GM12874 (cell line): ENCODE data around the gene CIB4.

Experiments used
- TF ChIP-seq, protein P1 (sequence below): IDR thresholded peaks from 2 replicates; pipeline ENCODE4 v1.5.1; 2011; ENCODE audit warnings: low read depth, mild to moderate bottlenecking, control low read depth, low read length, moderate library complexity; ENCODE audit not compliant: insufficient read depth

CIB4 gene

DNA sequence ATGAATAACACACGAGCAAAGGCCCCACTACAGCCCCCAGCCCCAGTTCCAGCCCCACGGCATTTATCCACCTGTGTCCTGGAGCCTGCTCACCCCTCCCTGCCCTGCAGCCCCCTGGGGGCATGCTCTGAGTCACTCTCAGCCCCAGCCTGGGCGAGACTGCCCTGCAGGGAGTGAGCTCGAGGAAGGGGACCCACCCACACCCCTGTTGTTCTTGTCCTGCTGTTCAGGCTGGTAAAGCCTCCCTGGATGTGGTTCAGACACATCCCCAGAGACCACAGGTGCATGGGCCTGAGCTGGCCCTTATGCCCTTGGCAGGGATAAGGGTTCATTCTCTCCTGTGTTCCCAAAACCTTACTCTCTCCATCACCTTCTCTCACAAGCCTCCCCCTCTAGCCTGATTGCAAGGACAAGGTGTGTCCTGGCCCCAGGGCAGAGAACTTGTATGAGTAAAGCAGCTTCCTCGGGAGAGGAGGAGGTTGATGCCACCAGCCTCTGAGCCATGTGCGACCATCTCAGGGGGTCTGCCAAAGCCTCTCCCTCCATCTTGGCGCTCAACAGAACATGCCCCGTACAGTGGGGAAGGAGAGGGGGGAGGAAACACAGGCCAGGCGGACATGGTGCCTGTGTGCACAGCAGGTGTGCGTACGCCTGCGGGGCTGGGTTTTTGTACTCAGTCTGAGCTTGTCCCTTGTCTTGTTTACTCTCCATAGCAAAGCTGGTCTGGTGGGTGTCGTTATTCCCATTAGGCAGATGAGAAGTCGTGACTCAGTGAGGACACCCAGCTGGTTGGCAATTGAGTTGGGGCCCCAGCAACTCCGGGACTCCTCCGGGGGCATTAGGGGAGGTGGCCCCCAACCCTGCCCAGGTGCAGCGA, 64.4 kb downstream of the CIB4 start:
- TF ChIP-seq, protein P1, sequence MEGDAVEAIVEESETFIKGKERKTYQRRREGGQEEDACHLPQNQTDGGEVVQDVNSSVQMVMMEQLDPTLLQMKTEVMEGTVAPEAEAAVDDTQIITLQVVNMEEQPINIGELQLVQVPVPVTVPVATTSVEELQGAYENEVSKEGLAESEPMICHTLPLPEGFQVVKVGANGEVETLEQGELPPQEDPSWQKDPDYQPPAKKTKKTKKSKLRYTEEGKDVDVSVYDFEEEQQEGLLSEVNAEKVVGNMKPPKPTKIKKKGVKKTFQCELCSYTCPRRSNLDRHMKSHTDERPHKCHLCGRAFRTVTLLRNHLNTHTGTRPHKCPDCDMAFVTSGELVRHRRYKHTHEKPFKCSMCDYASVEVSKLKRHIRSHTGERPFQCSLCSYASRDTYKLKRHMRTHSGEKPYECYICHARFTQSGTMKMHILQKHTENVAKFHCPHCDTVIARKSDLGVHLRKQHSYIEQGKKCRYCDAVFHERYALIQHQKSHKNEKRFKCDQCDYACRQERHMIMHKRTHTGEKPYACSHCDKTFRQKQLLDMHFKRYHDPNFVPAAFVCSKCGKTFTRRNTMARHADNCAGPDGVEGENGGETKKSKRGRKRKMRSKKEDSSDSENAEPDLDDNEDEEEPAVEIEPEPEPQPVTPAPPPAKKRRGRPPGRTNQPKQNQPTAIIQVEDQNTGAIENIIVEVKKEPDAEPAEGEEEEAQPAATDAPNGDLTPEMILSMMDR = no peak

DNA sequence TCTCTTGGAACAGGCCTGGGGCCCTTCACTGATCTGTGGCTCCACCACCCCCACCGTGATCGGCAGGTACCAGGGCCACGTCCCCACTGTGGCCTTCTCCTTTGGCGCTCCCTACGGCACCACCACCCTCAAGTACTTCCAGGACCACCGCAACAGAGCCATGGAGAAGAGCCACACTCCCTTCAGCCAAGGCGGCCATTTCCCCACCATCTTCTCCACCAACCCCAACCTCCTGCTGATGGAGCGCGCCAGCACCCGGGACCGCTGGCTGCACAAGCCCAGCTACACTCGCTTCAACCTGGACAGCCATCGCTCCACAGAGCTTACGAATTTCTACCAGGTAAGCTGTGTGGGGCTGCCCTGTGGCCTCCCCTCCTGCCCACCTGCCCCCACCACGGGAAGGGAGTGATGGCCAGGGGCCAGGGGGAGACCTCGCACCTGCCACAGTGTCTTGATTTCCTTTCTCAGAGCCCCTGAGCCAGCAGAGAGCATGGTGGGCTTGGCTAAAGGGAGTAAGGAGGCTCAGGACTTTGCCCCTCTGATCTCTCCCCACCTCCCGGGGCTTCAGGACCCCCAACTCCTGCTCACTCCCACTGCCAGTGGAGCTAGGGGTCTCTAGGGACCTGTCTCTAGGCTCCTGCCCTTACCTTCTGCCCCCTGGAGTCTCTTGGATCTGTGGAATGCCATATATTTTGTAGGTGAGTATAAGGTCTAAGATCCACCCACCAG, 65.2 kb downstream of the CIB4 start:
- TF ChIP-seq, protein P1 = no peak

DNA sequence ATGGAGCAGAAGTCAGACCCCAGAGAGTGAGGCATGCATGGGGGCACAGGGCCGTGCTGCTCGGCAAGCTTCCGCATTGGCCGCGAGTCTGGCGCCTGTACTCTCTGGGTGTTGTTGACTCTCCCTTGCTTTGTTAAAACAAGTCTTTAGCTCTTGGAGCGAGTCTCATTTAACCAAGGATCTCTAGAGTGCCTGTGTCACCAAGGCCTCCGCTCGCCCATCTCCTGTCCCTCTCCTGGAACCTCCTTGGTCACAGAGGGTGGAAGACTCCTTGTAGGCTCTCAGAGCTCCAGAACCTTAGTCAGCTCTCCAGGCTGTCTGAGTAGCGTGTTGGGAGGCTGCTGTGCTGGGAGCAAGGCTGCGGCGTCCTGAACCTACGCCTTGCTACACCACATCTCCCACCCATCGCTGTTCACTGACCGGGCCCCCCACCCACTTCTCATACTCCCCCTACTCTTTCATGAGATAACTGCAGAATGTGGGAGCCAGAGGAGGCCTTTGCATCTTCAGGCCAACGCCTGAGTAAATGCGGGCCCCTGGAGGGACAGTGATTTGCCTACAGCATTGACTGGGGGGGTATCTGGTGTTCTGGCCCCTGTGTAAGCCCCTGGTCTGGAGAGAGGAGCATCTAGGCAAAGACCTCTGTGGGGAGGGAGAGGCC, 66.1 kb downstream of the CIB4 start:
- TF ChIP-seq, protein P1 = no peak

DNA sequence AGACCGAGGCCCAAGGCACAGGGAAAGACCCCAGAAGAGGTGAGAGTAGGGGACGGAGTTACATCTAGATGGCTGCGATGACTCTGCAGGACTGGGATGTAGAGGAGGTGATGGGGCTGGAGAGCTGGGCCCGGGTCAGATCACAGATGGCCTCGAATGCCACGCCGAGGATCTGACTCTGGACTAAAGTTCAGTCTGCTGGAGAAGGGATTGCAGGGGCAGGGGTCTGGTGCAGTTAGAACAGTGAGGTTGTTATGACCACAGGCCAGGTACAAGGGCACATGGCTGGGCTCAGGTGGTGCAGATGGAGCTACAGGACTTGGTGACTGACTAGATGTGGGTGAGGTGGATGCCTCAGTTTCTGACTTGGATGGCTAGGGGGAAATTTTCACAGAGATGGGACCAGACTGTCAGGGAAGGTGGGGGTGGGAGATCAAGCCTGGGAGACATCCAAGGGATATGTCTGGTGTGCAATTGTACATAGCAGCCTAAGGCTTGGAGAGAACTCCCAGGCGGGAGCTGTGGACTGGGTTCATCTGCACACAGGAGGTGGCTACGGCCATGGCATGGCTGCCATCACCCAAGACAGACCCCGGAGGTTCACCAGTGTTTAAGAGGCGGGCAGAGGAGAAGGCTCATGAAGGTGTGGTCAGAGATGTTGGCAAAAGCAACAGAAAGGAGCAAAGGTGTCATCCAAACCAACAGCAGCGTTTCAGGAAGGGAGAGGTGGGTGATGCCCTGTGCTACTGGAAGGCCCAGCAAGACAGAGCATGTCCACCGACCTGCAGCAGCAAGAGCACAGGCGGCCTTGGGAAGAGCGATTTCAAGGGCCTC, 66.9 kb downstream of the CIB4 start:
- TF ChIP-seq, protein P1 = no peak

DNA sequence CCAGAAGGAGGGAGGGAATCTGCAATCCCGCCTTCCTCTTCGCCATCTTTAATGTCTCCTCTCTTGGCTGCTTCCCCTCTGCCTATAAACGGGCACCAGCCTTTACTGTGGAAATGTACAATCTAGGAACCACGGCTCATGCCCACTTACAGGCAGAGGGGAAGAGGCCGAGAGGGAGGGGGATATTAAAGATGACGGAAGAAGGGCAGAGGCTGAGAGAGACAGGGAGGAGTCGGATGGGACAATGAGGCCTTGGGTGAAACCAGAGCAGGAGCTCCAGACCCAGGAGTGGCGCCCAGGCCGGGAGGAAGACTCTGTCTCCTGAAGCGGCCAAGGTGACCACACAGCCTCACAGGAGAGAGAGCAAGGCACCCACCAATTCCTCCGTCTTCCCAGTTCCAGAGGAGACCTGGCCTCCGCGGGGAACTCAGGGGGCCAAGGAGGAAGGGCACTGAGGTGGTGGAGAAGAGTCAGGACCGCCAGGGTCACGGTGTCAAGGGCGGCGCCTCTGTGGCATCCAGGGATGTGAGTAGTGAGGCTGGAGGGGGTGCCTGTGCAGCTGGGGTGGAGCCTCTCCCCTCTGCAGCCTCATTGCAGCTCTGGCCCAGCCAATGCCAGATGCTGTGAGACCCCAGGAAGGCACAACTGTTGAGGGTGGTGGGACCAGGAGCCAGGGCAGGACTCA, 67.8 kb downstream of the CIB4 start:
- TF ChIP-seq, protein P1 = no peak

DNA sequence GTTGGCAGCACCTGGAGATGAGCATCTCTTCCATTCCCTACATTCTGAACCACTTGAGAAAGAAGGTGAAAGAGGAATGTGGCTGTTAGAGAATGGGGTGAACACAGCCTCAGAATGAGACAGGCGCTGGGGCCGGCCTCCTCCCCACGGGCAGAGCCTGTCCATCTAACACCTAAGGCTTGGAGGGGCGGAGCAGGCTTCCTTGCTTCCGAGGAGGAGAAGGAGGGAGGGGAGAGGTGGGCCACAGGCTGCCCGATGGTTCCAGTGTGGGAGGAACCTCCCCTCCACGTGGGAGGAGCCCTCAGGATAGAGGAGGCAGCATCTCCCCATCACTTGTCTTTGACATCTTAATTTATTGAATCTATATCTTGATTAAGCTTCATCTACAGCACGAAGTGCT, 68.6 kb downstream of the CIB4 start:
- TF ChIP-seq, protein P1 = no peak
